ENCODE results near the gene PRPF8. TPM values are rescaled to one million over a fixed set of nuclear protein-coding genes. Genes with fewer than 3 reads are reported as not detected.

The PRPF8 gene
- total and polyA plus RNA-seq, 10 of the 15 experiments (the other 5 are each of a cell fraction or from before 2014, with no cell fraction given), result 77.2 to 337 (median 162) TPM

DNA sequence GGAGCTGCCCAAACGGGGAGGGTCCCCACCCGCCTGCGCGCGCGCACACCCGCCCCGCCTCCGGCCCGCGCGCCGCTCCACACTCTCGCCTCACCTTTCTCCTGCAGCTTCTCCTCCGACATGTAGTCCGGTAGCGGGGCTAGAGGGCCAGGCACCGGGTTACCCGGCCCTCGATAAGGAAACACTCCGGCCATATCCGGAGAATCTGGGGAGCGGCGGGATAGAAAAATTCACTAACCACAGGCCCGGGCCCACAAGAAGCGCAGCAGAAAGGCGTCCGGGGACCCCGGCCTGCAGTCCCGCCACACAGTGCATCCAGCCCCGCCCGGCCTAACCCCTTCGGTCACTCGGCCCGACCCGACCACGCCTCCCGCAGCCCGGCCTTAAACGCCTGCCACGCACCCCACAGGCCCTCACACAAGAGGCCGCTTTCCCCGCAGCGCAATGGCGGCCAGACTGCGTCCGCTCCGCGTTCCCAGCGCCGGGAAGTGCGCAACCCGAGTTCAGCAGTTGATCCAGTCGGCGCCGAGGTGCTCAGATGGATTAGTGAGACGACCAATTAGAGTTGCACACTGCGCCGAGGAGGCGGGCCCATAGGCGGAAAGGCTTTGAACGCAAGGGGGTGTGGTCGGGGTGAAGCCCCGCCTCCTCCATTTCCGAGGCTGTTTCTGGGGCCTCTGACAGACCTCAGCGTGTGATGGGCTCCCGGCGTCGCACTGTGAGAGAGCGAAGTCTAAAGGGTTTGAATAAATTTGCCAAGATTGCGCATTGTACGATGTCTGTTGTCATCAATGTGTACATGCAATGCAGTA lies at the start of gene PRPF8 (continued):
- TF ChIP-seq EGR1 (IDR thresholded peaks at IDR 0.05; ENCODE audit: borderline replicate concordance in 1 of 2, low read depth in 2 of 2, low read length in 2 of 2) (0 out of 3 replicates have a peak, but pooled peaks of 1 of the 2 experiments have one; percentile 16), CHD1 (IDR thresholded peaks at IDR 0.05; ENCODE audit: low read depth, low read length) (0 out of 2 replicates have a peak, but pooled peaks have one; percentile 83), CBFB (IDR thresholded peaks at IDR 0.05; ENCODE audit: low read depth) (peak; percentile 73; the same call in 1 of the 2 replicates), DPF2 (IDR thresholded peaks at IDR 0.05) (peak; percentile 73; the same call in 1 of the 2 replicates), NRF1 (conservative IDR thresholded peaks at IDR 0.05; ENCODE audit: low read depth, low read length) (peak; percentile 41; the same call in 1 of the 2 replicates), MYC (IDR thresholded peaks at IDR 0.05; ENCODE audit: insufficient read depth, insufficient read length, insufficient replicate concordance, low read length, severe bottlenecking) (peak; percentile 73), RCOR1 (conservative IDR thresholded peaks at IDR 0.05; ENCODE audit: low read depth, low read length) (no peak), ZNF592 (IDR thresholded peaks at IDR 0.05) (no peak), SIX5 (IDR thresholded peaks at IDR 0.05; ENCODE audit: low read depth, low read length, severe bottlenecking) (peak; percentile 21), CREM (IDR thresholded peaks at IDR 0.05; ENCODE audit: low read depth) (peak; percentile 78; the same call in 1 of the 2 replicates), SP1 (IDR thresholded peaks at IDR 0.05; ENCODE audit: low read depth, low read length) (peak; percentile 94), GATAD2B (conservative IDR thresholded peaks at IDR 0.05; ENCODE audit: low read depth) (peak; percentile 77), YY1 (IDR thresholded peaks at IDR 0.05; ENCODE audit: low read depth, low read length) (peak; percentile 98), TAF1 (IDR thresholded peaks at IDR 0.05; ENCODE audit: borderline replicate concordance, low read depth, low read length) (peak; percentile 69; the same call in 1 of the 2 replicates), IRF3 (IDR thresholded peaks at IDR 0.05) (peak; percentile 76; the same call in 1 of the 2 replicates), NR2C2 (IDR thresholded peaks at IDR 0.05; ENCODE audit: borderline replicate concordance, control insufficient read depth, insufficient read length, low read depth) (no peak), NFXL1 (IDR thresholded peaks at IDR 0.05; ENCODE audit: borderline replicate concordance) (no peak), SIN3A (IDR thresholded peaks at IDR 0.05; ENCODE audit: low read depth, low read length) (peak; percentile 84)
- TF ChIP-seq, protein P1, sequence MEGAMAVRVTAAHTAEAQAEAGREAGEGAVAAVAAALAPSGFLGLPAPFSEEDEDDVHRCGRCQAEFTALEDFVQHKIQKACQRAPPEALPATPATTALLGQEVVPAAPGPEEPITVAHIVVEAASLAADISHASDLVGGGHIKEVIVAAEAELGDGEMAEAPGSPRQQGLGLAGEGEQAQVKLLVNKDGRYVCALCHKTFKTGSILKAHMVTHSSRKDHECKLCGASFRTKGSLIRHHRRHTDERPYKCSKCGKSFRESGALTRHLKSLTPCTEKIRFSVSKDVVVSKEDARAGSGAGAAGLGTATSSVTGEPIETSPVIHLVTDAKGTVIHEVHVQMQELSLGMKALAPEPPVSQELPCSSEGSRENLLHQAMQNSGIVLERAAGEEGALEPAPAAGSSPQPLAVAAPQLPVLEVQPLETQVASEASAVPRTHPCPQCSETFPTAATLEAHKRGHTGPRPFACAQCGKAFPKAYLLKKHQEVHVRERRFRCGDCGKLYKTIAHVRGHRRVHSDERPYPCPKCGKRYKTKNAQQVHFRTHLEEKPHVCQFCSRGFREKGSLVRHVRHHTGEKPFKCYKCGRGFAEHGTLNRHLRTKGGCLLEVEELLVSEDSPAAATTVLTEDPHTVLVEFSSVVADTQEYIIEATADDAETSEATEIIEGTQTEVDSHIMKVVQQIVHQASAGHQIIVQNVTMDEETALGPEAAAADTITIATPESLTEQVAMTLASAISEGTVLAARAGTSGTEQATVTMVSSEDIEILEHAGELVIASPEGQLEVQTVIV (IDR thresholded peaks at IDR 0.05; ENCODE audit: borderline replicate concordance, partially characterized antibody), result no peak
- TF ChIP-seq, protein P2, sequence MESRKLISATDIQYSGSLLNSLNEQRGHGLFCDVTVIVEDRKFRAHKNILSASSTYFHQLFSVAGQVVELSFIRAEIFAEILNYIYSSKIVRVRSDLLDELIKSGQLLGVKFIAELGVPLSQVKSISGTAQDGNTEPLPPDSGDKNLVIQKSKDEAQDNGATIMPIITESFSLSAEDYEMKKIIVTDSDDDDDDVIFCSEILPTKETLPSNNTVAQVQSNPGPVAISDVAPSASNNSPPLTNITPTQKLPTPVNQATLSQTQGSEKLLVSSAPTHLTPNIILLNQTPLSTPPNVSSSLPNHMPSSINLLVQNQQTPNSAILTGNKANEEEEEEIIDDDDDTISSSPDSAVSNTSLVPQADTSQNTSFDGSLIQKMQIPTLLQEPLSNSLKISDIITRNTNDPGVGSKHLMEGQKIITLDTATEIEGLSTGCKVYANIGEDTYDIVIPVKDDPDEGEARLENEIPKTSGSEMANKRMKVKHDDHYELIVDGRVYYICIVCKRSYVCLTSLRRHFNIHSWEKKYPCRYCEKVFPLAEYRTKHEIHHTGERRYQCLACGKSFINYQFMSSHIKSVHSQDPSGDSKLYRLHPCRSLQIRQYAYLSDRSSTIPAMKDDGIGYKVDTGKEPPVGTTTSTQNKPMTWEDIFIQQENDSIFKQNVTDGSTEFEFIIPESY (IDR thresholded peaks at IDR 0.05), result no peak
